Measurements from ENCODE around the gene CCDC170. TPM values are rescaled to one million over a fixed set of nuclear protein-coding genes. Genes with fewer than 3 reads are reported as not detected.

Gene CCDC170, protein sequence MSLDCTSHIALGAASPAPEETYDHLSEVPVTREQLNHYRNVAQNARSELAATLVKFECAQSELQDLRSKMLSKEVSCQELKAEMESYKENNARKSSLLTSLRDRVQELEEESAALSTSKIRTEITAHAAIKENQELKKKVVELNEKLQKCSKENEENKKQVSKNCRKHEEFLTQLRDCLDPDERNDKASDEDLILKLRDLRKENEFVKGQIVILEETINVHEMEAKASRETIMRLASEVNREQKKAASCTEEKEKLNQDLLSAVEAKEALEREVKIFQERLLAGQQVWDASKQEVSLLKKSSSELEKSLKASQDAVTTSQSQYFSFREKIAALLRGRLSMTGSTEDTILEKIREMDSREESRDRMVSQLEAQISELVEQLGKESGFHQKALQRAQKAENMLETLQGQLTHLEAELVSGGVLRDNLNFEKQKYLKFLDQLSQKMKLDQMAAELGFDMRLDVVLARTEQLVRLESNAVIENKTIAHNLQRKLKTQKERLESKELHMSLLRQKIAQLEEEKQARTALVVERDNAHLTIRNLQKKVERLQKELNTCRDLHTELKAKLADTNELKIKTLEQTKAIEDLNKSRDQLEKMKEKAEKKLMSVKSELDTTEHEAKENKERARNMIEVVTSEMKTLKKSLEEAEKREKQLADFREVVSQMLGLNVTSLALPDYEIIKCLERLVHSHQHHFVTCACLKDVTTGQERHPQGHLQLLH
- total RNA-seq = 0.17 TPM in 1 of 2 replicates, not detected in the other

GRCh38 chr6:151493804-151494234, at the start of gene CCDC170:
TSS of gene CCDC170 (plus strand) at chr6:151494017. CDS start at chr6:151494129, 112 bp downstream.

DNA sequence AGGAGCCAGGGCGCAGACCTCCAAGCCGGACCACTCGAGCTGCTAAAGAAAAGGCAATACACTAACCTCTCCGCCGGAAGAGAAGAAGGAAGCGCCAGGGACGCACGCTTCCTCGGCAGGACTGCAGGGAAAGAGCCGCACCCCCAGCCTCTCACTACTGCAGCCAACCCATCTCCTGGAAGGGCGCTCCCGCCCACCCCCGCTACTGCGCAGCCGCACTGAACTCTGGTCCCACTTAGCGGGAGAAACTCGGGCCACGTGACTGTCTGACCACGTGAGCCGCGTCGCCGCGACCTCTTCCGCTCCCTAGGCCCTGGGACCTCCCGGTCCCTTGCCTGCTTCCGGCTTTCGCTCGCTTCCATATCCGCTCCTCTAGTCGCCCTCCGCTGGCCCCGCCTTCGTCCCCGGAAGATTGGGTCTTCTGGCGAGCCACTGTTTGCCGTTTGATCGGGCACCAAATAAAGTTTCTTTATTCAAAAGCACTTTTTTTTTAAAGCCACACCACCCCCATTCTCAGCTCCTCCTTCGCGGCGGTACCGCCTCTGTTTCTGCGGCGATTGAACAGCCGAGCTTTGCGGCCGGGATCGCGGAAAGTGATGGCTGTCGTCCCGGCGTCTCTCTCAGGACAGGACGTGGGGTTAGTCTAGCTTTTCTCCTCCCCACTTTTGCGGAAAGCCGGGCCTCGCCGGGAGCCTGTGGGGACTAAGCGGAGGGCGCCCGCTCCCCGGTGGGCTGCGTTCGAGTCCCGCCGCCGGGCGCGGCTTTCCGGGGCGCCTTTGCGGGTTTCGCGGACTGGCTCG, 41.7 kb upstream of the CCDC170 start, which contains the start of gene RMND1:
RMND1 (minus strand) TSS at position 177 of the 800 bp plus-strand sequence. CDS start 6,315 bp downstream, outside the sequence.

Other genes starting within 250 kb of the CCDC170 start
- 5.9 and 6.0 TPM in 2 replicates for gene ZBTB2, start 102.5 kb upstream of the CCDC170 start, total RNA-seq
- gene RMND1, start 41.9 kb upstream of the CCDC170 start, total RNA-seq = 25.6 and 40.3 TPM in 2 replicates

Measured in dermis lymphatic vessel endothelial cell (primary cell).